Tibial artery (tissue), 4 donors: ENCODE measurements around the gene CAMK4.

Experiments used
- DNase-seq, 2 donors: peaks; one replicate each; pipeline ENCODE4 v3.0.0-alpha.2; 2019
- H3K27ac ChIP-seq, 2 donors: fragments of 200-600 bp; sonication (generic) in 1 of 2; 1 replicate in 1 of 2; 2 replicates in 1 of 2; pipeline ENCODE4 v1.5.1; 2018 to 2019; ENCODE audit warnings: mild to moderate bottlenecking in 1 of 2
- H3K27me3 ChIP-seq, 2 donors: fragments of 200-600 bp; sonication (generic) in 1 of 2; one replicate each; pipeline versions ENCODE4 v1.5.1 to v1.6.0; 2016 to 2019
- H3K36me3 ChIP-seq, 3 donors: fragments of 200-600 bp; sonication (generic) in 2 of 3; one replicate each; pipeline ENCODE4 v1.5.1; 2016 to 2019; ENCODE audit warnings: mild to moderate bottlenecking in 2 of 3
- H3K4me1 ChIP-seq, 4 donors: fragments of 200-600 bp; sonication (generic) in 2 of 4; 1 replicate in 3 of 4; 2 replicates in 1 of 4; pipeline ENCODE4 v1.5.1; 2016 to 2019
- H3K4me3 ChIP-seq, 2 donors: fragments of 200-600 bp; sonication (generic) in 1 of 2; 1 replicate in 1 of 2; 2 replicates in 1 of 2; pipeline ENCODE4 v1.5.1; 2018 to 2019; ENCODE audit warnings: mild to moderate bottlenecking in 2 of 2
- H3K9me3 ChIP-seq, 3 donors: fragments of 200-600 bp; sonication (generic) in 1 of 3; one replicate each; pipeline ENCODE4 v1.5.1; 2016 to 2019
- CTCF ChIP-seq, 2 experiments: fragments of 200-600 bp in 1 of 2; fragments of 450-650 bp in 1 of 2; IDR thresholded peaks; one replicate each; pipeline ENCODE4 v1.5.1; 2017 to 2019; ENCODE audit warnings: antibody characterized with exemption in 2 of 2, mild to moderate bottlenecking in 1 of 2, moderate library complexity in 1 of 2
- intact Hi-C: fragments of 100-400 bp; cut with DNase I; formaldehyde crosslinking; loops from one replicate; pipeline ENCODE4 v1.15.0; 2023; ENCODE audit warnings: low total_unique reads

CAMK4 gene

DNA sequence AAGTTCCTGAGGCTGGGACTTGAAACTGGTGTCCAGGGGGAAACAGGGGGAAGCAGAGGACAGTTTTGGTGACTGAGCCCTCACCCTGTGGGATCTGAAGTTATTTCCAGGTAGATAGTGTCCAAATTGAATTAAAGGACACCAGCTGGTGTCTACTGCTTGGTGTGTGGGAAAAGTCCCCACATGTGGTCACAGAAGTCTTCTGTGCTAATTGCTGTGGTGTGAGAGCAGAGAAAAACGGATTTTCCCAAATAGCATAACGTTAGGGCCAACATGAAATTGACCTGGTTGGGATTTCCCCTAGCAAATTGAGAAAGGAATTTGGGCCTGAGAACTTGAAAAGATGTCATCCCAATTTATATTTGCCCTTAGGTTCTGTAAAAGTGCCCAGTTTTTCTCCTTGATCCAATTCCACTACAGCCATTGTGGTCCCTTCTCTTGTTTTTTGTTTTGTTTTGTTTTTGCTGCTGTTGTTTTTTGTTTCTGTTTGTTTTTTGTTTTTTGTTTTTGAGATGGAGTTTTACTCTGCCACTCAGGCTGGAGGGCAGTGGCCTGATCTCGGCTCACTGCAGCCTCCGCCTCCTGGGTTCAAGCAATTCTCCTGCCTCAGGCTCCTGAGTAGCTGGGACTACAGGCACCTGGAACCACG lies 293.8 kb downstream of the CAMK4 start:
- Histone ChIP-seq H3K9me3 (no peaks in the 10 kb centered on the region), H3K4me3 (no peak overlapping the region), H3K36me3 (no peaks in the 10 kb centered on the region), H3K27me3 (no peaks in the 10 kb centered on the region), H3K4me1 (peaks cover 0 to 10% (median 3%) of the 10 kb centered on the region in 4 donors), H3K27ac (no peak overlapping the region)
- DNase-seq, result no peak
- TF ChIP-seq CTCF (IDR thresholded peaks at IDR 0.05), result no peak
- intact Hi-C loops, result no loop called here

GRCh38 chr5:111518777-111519176 lies 294.6 kb downstream of the CAMK4 start:
- H3K4me3 ChIP-seq, result no peak overlapping the region
- intact Hi-C loops, result no loop called here
- H3K4me1 ChIP-seq, result peaks cover 0 to 5% (median 2%) of the 10 kb centered on the region in 4 donors

DNA sequence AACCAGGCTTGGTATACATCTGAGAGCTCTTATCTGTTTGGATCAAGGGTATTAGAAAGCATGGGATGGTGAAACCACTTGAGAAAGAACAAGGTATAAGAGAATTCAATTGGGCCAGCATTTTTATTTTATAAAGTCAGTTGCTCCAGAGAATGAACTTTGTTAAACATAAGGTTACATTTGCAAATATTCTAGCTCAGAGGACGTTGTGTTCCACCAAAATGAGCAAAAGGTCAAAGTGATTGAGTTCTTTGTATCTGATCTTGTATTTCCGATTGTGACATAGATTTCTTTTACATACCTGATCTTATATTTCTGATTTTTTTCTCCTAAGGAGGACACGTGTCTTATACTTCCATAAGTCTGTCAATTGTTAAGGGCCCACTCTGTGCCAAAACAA lies 296.7 kb downstream of the CAMK4 start:
- no peak overlapping the region for H3K27ac ChIP-seq
- no peaks in the 10 kb centered on the region for H3K4me1 ChIP-seq
- no peaks in the 10 kb centered on the region for H3K36me3 ChIP-seq
- no peaks in the 10 kb centered on the region for H3K9me3 ChIP-seq
- H3K27me3 ChIP-seq, result no peaks in the 10 kb centered on the region
- no peak for TF ChIP-seq CTCF (IDR thresholded peaks at IDR 0.05)
- intact Hi-C loops, result loop anchor here (10.0 kb wide), 1 partner anchor 634 kb away; no protein-coding TSS in a partner anchor
- no peak for DNase-seq
- H3K4me3 ChIP-seq, result no peak overlapping the region

More at GRCh38 chr5:111518777-111519176, 294.6 kb downstream of the CAMK4 start:
- Histone ChIP-seq H3K27me3 (no peaks in the 10 kb centered on the region), H3K9me3 (no peaks in the 10 kb centered on the region), H3K36me3 (no peaks in the 10 kb centered on the region), H3K27ac (no peak overlapping the region)
- no peak for TF ChIP-seq CTCF (IDR thresholded peaks at IDR 0.05)
- no peak for DNase-seq

DNA sequence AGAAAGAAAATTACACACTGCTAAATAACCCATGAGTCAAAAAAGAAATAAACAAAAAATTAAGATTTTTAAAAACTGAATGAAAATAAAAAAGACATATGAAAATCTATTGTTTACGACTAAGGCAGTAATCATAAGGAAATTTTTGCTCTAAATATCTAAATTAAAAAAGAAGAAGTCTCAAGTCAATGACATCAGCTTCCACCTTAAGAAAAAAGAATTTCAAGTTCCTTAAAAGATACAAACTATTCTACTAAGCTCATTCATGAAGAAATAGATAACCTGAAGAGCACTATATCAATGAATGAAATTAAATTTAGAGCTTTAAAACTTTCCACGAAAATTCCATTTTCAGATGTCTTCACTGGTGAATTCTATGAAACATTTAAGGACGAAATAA lies 303.9 kb downstream of the CAMK4 start:
- Histone ChIP-seq H3K27ac (no peak overlapping the region), H3K4me1 (peaks cover 0 to 9% (median 0%) of the 10 kb centered on the region in 4 donors), H3K27me3 (no peaks in the 10 kb centered on the region), H3K9me3 (no peaks in the 10 kb centered on the region), H3K4me3 (no peak overlapping the region), H3K36me3 (no peaks in the 10 kb centered on the region)
- TF ChIP-seq CTCF (IDR thresholded peaks at IDR 0.05), result no peak
- intact Hi-C loops, result loop anchor here (10.0 kb wide), 1 partner anchor 627 kb away; no protein-coding TSS in a partner anchor
- no peak for DNase-seq

DNA sequence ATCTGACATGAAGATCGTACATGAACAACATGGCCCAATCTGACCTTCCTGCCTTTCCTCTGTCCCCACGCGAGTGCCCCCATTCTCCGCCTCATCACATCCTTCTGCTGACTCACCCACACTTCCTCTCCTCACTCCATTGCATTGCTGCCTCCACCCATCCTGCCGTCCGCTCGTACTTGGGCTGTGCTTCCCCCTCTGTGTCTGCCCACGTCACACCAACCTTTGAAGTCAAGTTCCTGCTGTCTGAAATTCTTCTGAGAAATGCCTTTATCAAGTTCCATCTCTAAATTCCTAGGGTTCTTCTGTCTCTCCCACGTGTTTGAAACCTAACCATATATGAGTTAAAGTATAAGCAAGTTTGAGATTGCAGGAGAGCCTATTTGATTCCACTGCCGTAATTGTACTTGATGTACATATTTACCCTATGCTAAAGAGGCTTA lies 306.1 kb downstream of the CAMK4 start:
- no peak for TF ChIP-seq CTCF (IDR thresholded peaks at IDR 0.05)
- H3K4me1 ChIP-seq, result peaks cover 0 to 15% (median 0%) of the 10 kb centered on the region in 4 donors
- intact Hi-C loops, result no loop called here
- H3K9me3 ChIP-seq, result no peaks in the 10 kb centered on the region
- peak; percentile 80 to 84 for DNase-seq
- no peaks in the 10 kb centered on the region for H3K27me3 ChIP-seq
- H3K27ac ChIP-seq, result no peak overlapping the region
- H3K4me3 ChIP-seq, result no peak overlapping the region
- no peaks in the 10 kb centered on the region for H3K36me3 ChIP-seq
